GM19324 (cell line): ENCODE measurements around the gene ASB8.

ENCODE experiments used
- ATAC-seq: cut with Tn5 transposase; IDR thresholded peaks from one replicate; pipeline ENCODE4 v1.9.1; 2021; ENCODE audit warnings: mild to moderate bottlenecking, moderate library complexity; ENCODE audit not compliant: unreplicated experiment, low FRiP score

ASB8 gene

DNA sequence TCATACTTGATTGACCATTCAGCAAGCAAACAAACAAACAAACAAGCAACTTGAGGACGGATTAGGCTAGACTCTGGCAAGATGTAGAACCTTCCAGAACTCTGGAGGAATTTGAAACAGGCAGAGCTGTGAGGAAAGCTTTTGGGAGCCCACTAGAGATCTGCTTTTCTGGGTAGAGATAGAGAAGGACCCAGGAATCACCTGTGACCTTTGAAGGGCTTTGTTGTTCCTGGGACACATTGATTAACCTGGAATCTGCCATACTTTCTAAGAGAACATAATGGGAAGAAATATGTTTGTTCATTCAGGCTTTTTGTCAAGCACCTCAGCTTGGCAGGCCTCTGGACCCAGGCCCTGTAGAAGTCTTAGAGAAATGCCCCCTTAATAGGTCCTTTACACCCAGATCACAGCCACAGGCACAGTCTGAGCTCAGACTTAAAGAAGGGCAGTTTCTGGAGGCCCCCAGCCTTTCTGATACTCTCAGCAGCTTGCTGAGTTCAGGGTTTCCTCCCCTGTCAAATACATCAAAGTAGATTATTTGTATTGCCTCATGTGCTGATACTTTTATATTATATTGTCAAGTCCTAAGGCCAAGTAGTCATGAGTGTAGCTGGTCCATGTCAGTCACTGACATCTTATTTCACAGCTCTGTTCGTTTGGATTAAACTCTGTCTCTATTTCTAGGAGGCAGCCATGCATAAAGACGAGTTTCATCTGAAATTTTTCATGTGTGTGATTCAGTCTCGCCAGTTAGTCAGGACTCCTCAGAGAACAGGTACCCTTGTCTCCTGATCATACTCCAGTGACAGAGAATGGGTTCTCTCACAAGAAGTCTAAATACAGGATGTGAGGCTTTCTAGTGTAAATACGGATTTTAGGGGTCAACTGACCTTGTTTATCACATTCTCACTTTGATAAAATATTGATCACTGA is 50.4 kb downstream of the ASB8 start:
- no peak for ATAC-seq

DNA sequence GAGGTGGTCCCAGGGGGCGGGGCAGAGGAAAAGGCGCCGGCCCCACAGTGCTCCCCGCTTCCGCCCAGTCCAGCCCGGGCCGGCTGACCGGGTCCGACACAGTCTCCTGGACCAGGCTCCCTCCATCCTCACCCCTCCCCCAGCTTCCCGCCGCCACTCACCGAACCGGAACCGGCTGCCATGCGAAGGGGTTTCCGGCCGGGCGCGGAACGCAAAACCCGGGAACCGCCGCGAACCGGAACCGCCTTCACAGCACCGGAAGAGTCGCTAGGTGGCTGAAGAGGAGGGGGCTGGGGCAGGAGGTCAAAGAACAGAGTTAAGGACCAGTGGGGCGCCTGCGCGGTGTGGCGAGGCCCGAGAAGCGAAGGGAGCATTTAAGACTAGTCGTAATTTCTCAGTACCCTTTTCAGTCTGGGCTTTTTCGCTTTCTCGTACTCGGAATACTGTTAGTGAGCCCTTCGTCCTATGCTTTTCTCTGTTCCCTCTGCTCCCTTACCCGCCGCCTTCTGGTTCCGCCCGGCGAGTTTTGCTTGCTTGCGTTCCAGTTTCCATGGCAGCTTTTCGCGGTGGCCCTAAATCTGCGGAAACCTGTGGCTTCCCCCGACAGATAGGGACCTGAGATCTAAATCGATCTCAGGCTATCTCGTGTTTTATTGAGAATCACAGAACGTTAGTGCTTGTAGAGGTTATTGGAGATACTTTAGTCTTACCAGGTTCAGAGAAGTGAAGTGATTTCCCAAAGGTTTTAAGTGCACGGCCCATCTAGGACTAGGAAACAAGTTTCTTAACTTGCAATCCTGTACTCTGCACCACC is 51.2 kb downstream of the ASB8 start, which contains the start of gene SENP1:
Gene SENP1 (minus strand): TSS at position 213 of the 814 bp plus-strand sequence. CDS start 4,607 bp downstream, outside the sequence.
- ATAC-seq = peak; percentile 81

GRCh38 chr12:48105321-48105866 is 51.9 kb downstream of the ASB8 start:
- peak; percentile 26 for ATAC-seq

DNA sequence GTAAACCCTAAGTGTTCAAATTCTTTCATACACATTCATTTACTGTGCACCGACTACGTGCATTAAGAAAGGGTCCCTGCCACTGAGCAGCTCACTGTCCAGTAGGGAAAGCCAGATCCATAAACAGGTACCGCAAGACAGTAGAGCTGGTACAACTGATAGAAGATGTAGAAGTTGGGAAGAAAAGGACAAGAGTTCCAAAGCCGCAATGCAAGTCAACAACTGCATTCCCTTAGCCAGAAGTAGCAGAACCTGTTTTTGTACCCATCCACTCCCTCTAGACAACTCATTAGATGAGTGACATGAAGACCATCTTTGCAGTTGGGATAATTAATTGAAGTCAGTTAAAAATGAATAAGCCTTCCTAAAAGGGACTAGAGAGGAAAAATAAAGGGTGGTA is 52.8 kb downstream of the ASB8 start:
- no peak for ATAC-seq
